Ovary (tissue), 3 donors: Measurements from ENCODE around the gene PHLDB2.

Source experiments
- CTCF ChIP-seq, 3 donors: fragments of 450-650 bp in 2 of 3; fragments of 200-600 bp in 1 of 3; IDR thresholded peaks; one replicate each; pipeline versions ENCODE4 v1.5.1 to v1.8.0; 2016 to 2022; ENCODE audit warnings: antibody characterized with exemption in 3 of 3, mild to moderate bottlenecking in 1 of 3
- EP300 ChIP-seq: sonication (generic); formaldehyde crosslinking; IDR thresholded peaks from one replicate; pipeline ENCODE4 v1.6.1; 2017; ENCODE audit warnings: antibody characterized with exemption
- POLR2A ChIP-seq: fragments of 450-650 bp; IDR thresholded peaks from one replicate; pipeline ENCODE4 v1.6.1; 2017; ENCODE audit warnings: antibody characterized with exemption, mild to moderate bottlenecking, moderate library complexity
- donor health status: DM: no; HTN: no; CAD: no.

- no peak for TF ChIP-seq CTCF (IDR thresholded peaks at IDR 0.05)
- TF ChIP-seq POLR2A, result no peak
- TF ChIP-seq EP300, result no peak
Observed at GRCh38 chr3:112004669-112005068, 145.6 kb downstream of the PHLDB2 start.
